HepG2 (cell line): ENCODE results near the gene POLR2B. TPM values are rescaled to one million over a fixed set of nuclear protein-coding genes. Genes with fewer than 3 reads are reported as not detected.

Experiments used
- CBX2 ChIP-seq, 2 experiments: fragments of 200-600 bp in 1 of 2; sonication (generic); formaldehyde crosslinking in 1 of 2; IDR thresholded peaks; 2 replicates each; pipeline versions ENCODE4 v1.7.0 to v1.8.1; 2018 to 2022; ENCODE audit warnings: low read depth in 2 of 2, low read length in 1 of 2, mild to moderate bottlenecking in 1 of 2, missing genetic modification reagents in 1 of 2
- NFE2L1 ChIP-seq: sonication (generic); formaldehyde crosslinking; IDR thresholded peaks from 2 replicates; pipeline ENCODE4 v1.4.0; 2020; ENCODE audit warnings: missing genetic modification reagents, mild to moderate bottlenecking, borderline replicate concordance
- NPAS2 ChIP-seq: sonication (generic); formaldehyde crosslinking; IDR thresholded peaks from 2 replicates; pipeline ENCODE4 v1.8.0; 2022; ENCODE audit warnings: mild to moderate bottlenecking, missing genetic modification reagents, borderline replicate concordance
- PATZ1 ChIP-seq: sonication (generic); formaldehyde crosslinking; IDR thresholded peaks from 2 replicates; pipeline ENCODE4 v1.4.0; 2020; ENCODE audit warnings: missing genetic modification reagents
- SRSF1 ChIP-seq: fragments of 200-400 bp; formaldehyde crosslinking; optimal IDR thresholded peaks from 2 replicates; pipeline ENCODE3; 2017; ENCODE audit warnings: mild to moderate bottlenecking, low read depth, low read length, moderate library complexity
- THAP9 ChIP-seq: sonication (generic); formaldehyde crosslinking; IDR thresholded peaks from 2 replicates; pipeline ENCODE4; 2020; ENCODE audit warnings: missing genetic modification reagents, mild to moderate bottlenecking, borderline replicate concordance
- ZMYM2 ChIP-seq: sonication (generic); formaldehyde crosslinking; IDR thresholded peaks from 2 replicates; pipeline ENCODE4 v1.8.0; 2022; ENCODE audit warnings: mild to moderate bottlenecking, missing genetic modification reagents
- ZNF232 ChIP-seq: sonication (generic); formaldehyde crosslinking; IDR thresholded peaks from 2 replicates; pipeline ENCODE4 v1.4.0; 2020; ENCODE audit warnings: missing genetic modification reagents, borderline replicate concordance
- ZNF3 ChIP-seq: IDR thresholded peaks from 2 replicates; pipeline ENCODE4 v1.7.0; 2017; ENCODE audit warnings: inconsistent platforms
- ZNF33B ChIP-seq: sonication (generic); formaldehyde crosslinking; IDR thresholded peaks from 2 replicates; pipeline ENCODE4 v1.5.1; 2020; ENCODE audit warnings: mild to moderate bottlenecking, missing genetic modification reagents
- ZNF354B ChIP-seq: sonication (generic); formaldehyde crosslinking; IDR thresholded peaks from 2 replicates; pipeline ENCODE4 v1.8.0; 2022; ENCODE audit warnings: mild to moderate bottlenecking, missing genetic modification reagents
- ZNF383 ChIP-seq: sonication (generic); formaldehyde crosslinking; IDR thresholded peaks from 2 replicates; pipeline ENCODE4 v1.4.0; 2020; ENCODE audit warnings: missing genetic modification reagents, mild to moderate bottlenecking, borderline replicate concordance
- ZNF501 ChIP-seq: sonication (generic); formaldehyde crosslinking; IDR thresholded peaks from 2 replicates; pipeline ENCODE4 v1.5.1; 2020; ENCODE audit warnings: mild to moderate bottlenecking, moderate library complexity, missing genetic modification reagents
- ZNF503 ChIP-seq: sonication (generic); formaldehyde crosslinking; IDR thresholded peaks from 2 replicates; pipeline ENCODE4 v1.4.0; 2020; ENCODE audit warnings: missing genetic modification reagents
- ZSCAN31 ChIP-seq: sonication (generic); formaldehyde crosslinking; IDR thresholded peaks from 2 replicates; pipeline ENCODE4 v1.5.0; 2020; ENCODE audit warnings: low read depth, mild to moderate bottlenecking, missing genetic modification reagents
- polyA plus RNA-seq, 8 experiments: library from polyadenylated mRNA; depleted of rRNA in 3 of 8; stranded (reverse) in 7 of 8; unstranded in 1 of 8; fragments of >200 nt; fragmentation: Illumina TruSeq in 4 of 8; extraction: Trizol in 4 of 8; gene quantifications; 2 replicates each; pipeline versions ENCODE4 v1.2.1 to v1.2.3, GENCODE V29; 2011 to 2016; ENCODE audit warnings: low read depth in 4 of 8, missing spikeins in 1 of 8, mixed read lengths in 1 of 8; ENCODE audit not compliant: insufficient read depth in 1 of 8
- total RNA-seq, 5 experiments: library from RNA; depleted of rRNA; stranded (reverse); fragments of >200 nt; fragmentation: Illumina TruSeq; extraction: Trizol; gene quantifications; 2 replicates each; pipeline ENCODE4 v1.2.3, GENCODE V29; 2016; ENCODE audit warnings: low read depth in 1 of 5
- TF ChIP-seq, protein P1 (sequence below): sonication (generic); formaldehyde crosslinking; IDR thresholded peaks from 2 replicates; pipeline ENCODE4 v1.5.0; 2020; ENCODE audit warnings: missing genetic modification reagents

Gene POLR2B
- total and polyA plus RNA-seq, 2 of the 13 experiments (the other 11 are each of a cell fraction or from before 2014, with no cell fraction given) = 70.6 to 116 TPM

DNA sequence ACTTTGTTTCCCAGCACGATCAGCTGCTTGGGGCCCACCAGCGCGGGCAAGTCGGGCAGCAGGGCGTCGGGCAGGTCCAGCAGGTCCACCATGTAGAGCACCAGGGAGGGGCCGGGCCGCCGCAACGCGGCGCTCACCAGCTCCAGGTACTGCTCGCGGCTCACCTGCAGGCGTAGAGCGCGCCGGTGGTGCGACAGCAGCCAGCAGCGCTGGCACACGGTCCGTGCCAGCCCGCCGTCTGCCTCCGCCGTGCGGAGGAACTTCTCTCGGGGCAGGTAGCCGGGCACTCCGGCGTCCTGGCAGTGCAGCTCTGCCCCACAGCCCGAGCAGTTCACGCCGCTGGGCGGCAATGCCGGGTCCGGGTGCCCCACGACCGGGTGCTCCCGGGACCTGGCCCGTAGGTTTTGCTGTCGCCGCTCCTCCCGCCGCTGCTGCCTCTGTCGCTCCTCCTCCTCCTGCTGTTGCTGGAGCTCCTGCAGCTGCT is 1.8 kb upstream of the POLR2B start (continued):
- TF ChIP-seq NPAS2 (CRISPR knock-in tag) = no peak
- TF ChIP-seq THAP9 (CRISPR knock-in tag) = no peak
- TF ChIP-seq ZNF501 (CRISPR knock-in tag) = no peak
- TF ChIP-seq ZNF354B (CRISPR knock-in tag) = no peak
- no peak for TF ChIP-seq PATZ1 (CRISPR knock-in tag)
- TF ChIP-seq CBX2 (IDR thresholded peaks at IDR 0.05; ENCODE audit: low read depth, low read length) = no peak
- TF ChIP-seq CBX2 (CRISPR knock-in tag; IDR thresholded peaks at IDR 0.05; ENCODE audit: low read depth) = no peak
- TF ChIP-seq ZNF3 = no peak
- no peak for TF ChIP-seq ZSCAN31 (CRISPR knock-in tag)
- TF ChIP-seq, protein P1, sequence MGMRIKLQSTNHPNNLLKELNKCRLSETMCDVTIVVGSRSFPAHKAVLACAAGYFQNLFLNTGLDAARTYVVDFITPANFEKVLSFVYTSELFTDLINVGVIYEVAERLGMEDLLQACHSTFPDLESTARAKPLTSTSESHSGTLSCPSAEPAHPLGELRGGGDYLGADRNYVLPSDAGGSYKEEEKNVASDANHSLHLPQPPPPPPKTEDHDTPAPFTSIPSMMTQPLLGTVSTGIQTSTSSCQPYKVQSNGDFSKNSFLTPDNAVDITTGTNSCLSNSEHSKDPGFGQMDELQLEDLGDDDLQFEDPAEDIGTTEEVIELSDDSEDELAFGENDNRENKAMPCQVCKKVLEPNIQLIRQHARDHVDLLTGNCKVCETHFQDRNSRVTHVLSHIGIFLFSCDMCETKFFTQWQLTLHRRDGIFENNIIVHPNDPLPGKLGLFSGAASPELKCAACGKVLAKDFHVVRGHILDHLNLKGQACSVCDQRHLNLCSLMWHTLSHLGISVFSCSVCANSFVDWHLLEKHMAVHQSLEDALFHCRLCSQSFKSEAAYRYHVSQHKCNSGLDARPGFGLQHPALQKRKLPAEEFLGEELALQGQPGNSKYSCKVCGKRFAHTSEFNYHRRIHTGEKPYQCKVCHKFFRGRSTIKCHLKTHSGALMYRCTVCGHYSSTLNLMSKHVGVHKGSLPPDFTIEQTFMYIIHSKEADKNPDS (CRISPR knock-in tag) = no peak; the same call in 1 of the 2 replicates
- no peak for TF ChIP-seq ZNF503 (CRISPR knock-in tag)
- TF ChIP-seq ZNF33B (CRISPR knock-in tag) = peak; percentile 82; the same call in 1 of the 2 replicates
- TF ChIP-seq ZNF232 (CRISPR knock-in tag) = 0 out of 2 replicates have a peak, but pooled peaks have one; percentile 9
- 0 out of 2 replicates have a peak, but pooled peaks have one; percentile 23 for TF ChIP-seq ZNF383 (CRISPR knock-in tag)
- TF ChIP-seq SRSF1 = no peak
- TF ChIP-seq ZMYM2 = no peak
- TF ChIP-seq NFE2L1 = no peak
